ENCODE data around the gene CENPP. TPM values are rescaled to one million over a fixed set of nuclear protein-coding genes. Genes with fewer than 3 reads are reported as not detected.

The CENPP gene
- total RNA-seq, 1 experiment from 2014 or later, result 6.3 TPM

DNA sequence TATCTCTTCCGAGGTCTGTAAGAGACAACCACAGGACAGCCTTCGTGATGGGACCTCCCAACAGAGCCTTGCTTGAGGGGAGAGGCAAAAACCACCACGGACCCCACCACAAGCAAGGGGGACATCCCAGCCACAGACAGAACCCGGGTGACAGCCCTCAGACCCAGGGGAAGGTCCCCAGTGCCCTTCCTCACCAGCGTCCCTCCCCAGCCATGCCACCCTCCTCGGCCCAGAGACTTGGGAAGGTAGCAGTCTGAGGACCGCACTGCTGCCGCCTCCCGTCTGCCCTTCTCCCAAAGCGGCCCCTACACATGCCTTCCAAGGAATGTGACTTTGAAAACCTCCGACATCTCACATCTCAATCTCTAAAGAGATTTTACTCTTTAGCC is 330.8 kb downstream of the CENPP start:
- in situ Hi-C loops (cut with HindIII; ENCODE audit: low pct_unique_long_range_greater_than_20kb, low sequenced_read_pairs), result no loop called here
- no peak for DNase-seq (ENCODE audit: low read depth, low spot score)

DNA sequence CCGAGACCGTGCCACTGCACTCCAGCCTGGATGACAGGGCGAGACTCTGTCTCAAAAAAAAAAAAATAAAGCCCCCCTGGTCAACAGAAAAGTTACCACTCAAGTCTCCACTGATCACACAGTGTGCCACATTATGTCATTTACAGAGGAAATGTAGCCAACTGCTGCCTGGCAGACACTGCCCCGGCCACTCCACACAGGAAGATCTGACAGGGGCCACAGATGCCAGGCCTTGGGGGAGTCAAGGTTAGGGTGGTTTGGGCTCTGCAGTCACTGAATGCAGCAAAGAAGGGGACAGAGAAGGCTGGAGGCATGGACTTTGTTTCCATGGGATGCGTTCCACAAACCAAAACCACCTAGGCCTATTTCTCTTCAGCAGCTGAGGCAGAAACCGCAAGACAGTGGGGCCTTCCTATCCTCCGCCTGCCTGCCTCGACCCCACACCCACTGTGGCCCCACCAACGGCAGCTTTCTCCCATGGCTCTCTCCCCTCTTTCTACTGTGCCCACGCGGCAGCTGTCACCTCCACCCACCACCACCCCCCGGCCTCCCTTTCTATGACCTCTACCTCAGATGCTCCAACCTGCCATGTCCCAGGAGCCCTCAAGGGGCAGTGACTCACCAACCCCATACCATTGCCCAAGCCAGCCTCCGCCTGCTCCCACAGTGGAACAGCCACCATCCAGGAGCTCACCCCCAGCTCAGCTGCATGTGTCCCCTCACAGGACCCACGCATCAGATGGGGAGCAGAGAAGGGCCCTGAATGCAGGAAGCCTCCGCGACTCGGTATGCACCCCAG is 331.7 kb downstream of the CENPP start:
- in situ Hi-C loops (cut with HindIII; ENCODE audit: low pct_unique_long_range_greater_than_20kb, low sequenced_read_pairs), result no loop called here
- no peak for DNase-seq (ENCODE audit: low read depth, low spot score)

DNA sequence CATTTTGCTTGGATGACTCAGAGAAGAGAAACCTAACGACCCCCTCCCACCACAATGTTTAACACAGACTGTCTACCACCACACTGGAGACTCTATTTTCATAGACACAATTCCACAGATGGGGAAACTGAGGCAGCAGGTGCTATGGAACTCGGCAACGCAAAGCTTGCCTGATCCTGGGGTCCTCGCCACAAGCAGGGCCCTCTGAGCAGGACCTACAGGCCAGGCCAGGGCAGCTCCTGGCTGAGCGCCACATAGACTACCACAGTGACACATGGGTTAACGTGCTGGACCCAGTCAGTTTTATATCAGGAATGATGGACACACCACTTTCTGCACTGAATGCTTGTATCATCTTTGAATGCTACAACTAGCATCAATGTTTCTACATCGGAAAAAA is 332.4 kb downstream of the CENPP start:
- no peak for DNase-seq (ENCODE audit: low read depth, low spot score)
- in situ Hi-C loops (cut with HindIII; ENCODE audit: low pct_unique_long_range_greater_than_20kb, low sequenced_read_pairs), result no loop called here

DNA sequence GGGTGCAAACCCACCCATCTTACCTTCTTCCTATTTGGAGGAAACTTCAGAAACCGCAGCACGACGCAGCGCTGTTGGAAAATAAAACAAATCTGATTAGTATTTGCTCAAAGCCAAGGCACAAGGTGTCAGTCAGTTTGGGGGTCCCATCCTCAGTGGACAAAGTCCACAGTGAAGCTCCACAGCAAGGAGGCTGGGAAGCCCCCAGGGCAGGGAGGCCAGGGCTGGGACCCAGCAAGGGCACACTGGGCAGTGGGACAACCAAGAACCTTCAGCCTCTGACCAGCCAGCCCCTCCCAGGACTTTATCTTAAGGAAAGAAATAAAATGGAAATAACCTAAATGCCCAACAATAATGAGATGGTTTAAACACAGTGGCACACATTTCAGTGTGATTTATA is 332.9 kb downstream of the CENPP start:
- in situ Hi-C loops (cut with HindIII; ENCODE audit: low pct_unique_long_range_greater_than_20kb, low sequenced_read_pairs), result no loop called here
- DNase-seq (ENCODE audit: low read depth, low spot score), result no peak

DNA sequence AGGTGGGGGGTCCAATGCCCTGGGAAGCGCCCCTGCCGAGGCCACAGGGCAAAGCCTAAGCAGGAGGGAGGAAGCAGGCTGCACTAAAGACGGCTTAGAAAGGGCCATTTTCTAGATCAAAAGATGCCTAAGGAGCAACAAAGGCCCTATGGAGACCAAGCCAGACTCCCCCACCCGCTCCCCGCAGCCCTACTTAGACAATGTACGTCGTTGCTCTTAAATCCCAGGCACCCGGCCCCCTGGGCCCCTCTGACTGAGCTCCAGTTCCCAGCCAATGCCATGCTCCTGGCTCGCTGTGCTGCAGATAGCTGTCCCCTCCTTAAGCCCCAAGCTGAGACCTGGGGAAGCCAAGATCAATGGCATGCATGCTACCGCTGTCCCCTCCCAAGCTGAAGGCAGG is 333.8 kb downstream of the CENPP start:
- in situ Hi-C loops (cut with HindIII; ENCODE audit: low pct_unique_long_range_greater_than_20kb, low sequenced_read_pairs), result no loop called here
- no peak for DNase-seq (ENCODE audit: low read depth, low spot score)

DNA sequence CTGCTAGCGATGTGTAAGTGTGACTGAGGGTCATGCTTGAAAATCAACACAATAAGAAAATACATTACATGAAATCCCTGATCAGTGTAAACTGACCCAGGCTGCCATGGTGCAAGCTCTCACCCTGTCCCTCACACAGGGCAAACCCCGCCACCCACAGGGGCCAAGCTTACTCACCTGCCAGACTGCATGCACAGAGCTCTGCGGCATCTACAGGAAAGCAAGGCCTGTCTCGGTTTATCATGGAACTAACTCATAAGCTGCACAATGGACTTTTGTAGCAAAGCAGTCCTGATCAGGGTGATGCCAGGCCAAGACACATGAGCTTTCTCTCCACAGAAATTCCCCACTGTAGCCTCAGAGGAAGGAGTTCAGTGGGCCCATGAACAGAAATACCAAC is 334.5 kb downstream of the CENPP start:
- in situ Hi-C loops (cut with HindIII; ENCODE audit: low pct_unique_long_range_greater_than_20kb, low sequenced_read_pairs), result no loop called here
- DNase-seq (ENCODE audit: low read depth, low spot score), result peak; percentile 15

DNA sequence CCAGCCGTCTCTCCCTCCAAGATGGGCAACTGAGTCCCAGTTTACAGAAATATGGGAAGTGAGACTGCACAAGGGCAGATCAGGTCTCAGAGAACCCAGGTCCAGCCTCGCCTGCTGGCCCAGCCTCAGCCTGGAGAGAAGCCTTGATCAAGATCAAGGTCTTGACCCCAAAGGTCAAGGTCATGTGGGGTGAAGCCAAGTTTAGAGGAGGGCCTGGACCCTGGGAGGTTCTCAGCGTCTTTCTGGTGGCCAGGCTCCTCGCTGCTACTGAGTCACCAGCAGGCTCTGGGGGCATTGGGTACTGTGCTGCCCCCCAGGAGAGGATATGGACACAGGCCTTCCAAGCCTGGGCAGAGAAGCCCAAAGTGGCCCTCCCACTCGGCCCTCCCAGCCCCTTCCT is 335.4 kb downstream of the CENPP start:
- in situ Hi-C loops (cut with HindIII; ENCODE audit: low pct_unique_long_range_greater_than_20kb, low sequenced_read_pairs), result no loop called here
- no peak for DNase-seq (ENCODE audit: low read depth, low spot score)

DNA sequence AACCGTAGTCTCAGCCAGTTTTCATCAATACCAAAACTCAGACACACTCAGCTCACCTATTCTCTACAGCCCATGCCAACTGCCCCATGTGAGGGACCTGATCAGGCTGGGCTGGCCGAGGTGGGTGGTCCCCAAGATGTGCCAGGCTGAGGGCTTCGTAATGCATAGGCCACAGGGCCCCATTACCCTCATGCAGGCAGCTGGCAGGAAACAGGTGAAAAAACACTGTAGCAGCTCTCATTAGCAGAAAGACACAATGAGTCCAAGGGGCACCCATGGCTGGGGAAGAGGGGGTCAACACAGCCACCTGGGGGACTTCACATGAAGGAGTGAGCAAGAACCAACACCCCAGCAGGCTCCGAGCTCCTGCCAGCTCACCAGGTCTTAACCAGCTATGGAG is 336.0 kb downstream of the CENPP start:
- in situ Hi-C loops (cut with HindIII; ENCODE audit: low pct_unique_long_range_greater_than_20kb, low sequenced_read_pairs), result no loop called here
- DNase-seq (ENCODE audit: low read depth, low spot score), result no peak

DNA sequence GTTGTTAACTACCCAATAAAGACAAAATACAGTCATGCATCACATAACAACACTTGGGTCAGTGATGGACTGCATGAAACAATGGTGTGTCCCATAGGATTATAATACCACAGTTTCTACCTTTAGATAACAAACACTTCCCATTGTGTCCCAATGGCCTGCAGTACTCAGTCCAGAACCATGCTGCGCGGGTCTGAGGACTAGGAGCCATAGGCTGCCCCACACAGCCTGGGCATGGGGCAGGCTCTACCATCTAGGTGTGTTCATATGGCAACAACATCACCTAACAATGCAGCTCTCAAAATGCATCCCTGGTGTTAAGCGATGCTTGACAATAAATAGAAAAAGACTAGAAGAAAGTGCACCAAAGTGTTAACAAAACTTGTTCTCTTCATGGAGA is 337.4 kb downstream of the CENPP start:
- in situ Hi-C loops (cut with HindIII; ENCODE audit: low pct_unique_long_range_greater_than_20kb, low sequenced_read_pairs), result no loop called here
- DNase-seq (ENCODE audit: low read depth, low spot score), result no peak

DNA sequence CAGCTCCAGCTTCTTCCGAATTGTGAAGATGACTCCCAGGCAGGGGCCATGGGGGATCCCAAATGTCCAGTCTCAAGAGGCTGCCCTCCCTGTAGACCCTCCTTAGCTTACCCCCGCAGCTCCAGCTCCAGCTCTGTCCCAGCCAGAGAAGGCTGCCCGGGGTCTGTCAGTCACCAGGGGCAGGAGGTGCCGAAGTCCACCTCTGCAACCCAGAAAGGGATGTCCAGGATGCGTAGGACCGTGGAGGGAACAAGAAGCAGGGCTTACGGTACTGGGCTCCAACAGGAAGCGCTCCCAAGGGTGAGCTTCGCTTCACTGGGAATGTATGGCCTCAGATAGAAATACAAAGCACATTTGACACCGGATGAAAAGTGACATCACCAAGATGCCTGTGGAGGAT is 338.2 kb downstream of the CENPP start:
- DNase-seq (ENCODE audit: low read depth, low spot score), result no peak
- in situ Hi-C loops (cut with HindIII; ENCODE audit: low pct_unique_long_range_greater_than_20kb, low sequenced_read_pairs), result no loop called here

DNA sequence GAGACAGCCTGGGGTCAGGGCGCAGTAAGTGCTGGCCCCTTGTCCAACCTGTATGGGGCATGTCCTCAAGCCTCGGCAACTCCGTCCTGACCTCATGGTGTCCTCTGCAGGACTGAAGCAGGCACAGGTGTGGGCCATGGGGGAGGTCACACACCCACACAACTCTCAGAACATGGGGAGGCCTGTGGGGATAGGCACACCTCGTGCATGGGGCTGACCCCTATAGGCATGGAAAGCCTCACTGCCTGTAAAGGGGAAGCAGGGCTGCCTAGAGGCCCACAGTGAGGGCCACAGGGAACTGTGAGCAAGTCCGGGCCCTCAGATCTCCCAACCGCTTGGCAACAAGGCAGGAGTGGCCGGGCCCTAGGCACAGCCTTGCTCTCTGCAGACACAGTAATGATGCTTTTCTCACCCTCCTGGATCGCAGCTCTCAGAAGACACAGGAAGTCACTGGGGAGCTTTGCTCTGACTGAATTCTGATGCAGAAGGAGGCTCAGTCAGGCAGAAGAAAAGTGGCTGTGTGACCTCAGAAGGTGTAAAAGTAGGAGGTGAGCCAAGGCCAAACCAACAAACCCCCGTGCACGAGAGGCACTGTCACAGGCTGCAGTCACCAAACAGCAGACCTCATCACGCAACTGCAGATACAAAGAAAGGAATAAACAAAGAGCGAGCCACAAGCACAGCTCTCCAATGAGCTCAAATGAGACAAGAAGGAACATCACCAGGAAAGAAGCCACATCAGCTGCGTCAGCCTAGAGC is 338.8 kb downstream of the CENPP start:
- in situ Hi-C loops (cut with HindIII; ENCODE audit: low pct_unique_long_range_greater_than_20kb, low sequenced_read_pairs), result no loop called here
- no peak for DNase-seq (ENCODE audit: low read depth, low spot score)

DNA sequence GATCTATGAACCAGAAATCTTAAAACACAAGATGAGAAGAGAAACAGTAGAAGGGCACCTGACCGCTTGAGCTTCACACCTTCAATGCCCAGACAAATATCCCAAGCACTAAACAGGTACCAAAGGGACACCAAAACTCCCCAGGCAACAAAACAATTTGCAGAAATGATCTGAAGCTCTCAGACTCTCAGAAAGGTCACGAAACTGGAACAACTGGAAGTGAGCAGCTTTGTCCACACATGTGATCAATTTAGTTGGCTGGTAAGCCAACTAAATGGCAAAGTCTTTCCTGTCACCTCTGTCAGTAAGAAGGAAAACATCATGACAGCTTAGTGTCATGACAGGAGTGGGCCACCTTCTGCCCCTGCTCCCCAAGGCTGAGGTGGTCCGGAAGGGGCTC is 340.1 kb downstream of the CENPP start:
- no peak for DNase-seq (ENCODE audit: low read depth, low spot score)
- in situ Hi-C loops (cut with HindIII; ENCODE audit: low pct_unique_long_range_greater_than_20kb, low sequenced_read_pairs), result no loop called here

DNA sequence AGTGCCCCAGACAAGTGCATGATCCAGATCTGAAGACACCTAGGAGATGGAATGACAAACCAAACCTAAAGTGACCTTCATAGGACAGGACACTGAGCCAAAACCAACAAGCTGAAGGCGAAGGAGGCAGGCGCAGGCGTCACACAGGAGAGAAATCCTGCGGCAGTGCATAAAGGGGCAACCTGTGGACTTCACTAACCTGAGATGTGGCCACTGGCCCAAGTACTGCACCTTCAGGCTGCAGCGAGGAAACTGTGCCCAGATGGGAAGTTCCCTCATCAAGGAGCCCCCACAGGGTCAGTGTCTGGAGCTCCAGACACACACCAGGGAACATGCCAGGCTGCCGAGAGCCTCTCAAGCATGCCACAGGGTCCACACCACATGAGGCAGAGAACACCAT is 340.5 kb downstream of the CENPP start:
- DNase-seq (ENCODE audit: low read depth, low spot score), result no peak
- in situ Hi-C loops (cut with HindIII; ENCODE audit: low pct_unique_long_range_greater_than_20kb, low sequenced_read_pairs), result no loop called here

DNA sequence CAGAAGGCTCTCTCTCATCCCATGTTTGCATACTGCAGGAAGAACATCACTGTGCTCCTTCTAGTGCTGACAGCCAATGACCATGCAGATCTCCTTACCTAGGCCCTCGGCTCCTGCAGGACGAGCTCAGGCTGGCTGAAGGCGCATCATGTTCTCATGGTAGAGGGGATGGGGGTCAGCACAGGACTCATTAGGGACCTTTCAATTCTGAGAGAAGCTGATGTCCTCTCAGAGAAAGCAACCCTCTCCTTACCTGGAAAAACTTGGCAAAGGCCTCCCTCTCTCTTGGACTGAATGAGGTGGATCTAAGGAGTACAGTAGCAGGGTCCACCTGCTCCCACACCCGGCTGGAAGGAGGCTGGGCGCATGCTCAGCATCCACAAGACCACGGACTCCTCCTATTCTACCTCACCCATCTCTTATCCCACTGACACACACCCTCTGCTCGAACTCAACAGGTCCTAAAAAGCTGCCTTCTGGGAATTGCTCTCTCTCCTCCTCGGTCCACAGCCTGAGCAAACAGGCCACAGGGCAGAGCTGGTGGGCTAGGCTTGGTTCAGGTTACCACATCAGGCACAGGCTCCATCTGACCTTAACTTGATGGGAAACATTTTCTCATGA is 341.3 kb downstream of the CENPP start:
- no peak for DNase-seq (ENCODE audit: low read depth, low spot score)
- in situ Hi-C loops (cut with HindIII; ENCODE audit: low pct_unique_long_range_greater_than_20kb, low sequenced_read_pairs), result no loop called here

DNA sequence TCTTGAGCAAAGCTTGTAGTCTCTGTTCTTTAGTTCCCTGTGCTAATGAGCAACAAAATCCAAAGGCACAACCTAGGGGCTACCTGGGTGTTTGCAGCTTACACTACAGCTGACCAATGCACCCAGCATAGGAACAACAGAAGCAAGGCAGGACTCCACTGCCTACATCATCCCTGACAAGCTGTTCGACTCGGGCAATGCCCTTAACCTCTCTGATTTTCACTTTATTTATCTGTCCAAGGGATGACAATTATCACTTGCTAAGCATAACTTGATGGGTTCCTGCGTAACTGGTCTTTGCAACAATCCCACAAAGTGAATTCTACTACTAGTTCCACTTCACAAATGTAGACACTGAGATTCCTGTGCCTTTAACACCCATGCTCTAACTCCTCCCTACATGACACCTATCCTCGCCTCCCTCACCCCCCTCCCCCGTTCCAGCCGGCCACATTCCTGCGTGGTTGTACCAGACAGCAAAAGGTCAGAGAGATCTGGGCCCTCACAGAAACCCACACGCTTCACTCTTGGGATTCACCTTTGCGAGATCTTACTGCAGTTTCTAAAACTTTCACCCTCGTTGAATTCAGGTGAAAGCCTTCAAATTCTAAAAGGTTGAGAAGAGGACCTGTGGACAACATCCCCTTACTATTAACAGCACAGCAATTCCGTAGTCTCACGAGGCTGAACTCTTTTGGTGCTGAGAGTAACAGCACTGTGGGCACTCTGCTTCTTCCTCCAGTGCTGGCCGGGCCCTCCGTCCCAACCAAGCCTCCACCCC is 343.2 kb downstream of the CENPP start:
- in situ Hi-C loops (cut with HindIII; ENCODE audit: low pct_unique_long_range_greater_than_20kb, low sequenced_read_pairs), result no loop called here
- peak; percentile 41 for DNase-seq (ENCODE audit: low read depth, low spot score)

DNA sequence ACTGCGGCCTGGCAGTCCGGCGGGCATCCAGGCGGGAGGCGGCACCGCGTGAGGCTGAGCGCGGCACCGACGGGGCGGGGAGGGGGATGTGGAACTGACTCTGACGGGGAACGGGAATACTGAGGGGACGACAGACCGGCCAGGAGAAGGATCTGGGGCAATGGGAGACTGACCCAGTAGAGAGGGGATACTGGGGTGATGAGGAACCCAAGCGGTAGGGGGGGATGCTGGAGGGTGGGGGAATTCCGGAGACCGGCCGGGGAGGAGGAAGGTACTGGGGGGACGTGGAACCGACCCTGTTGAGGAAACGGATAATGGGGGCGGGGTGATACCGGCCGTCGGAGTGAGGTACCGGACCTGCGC is 343.8 kb downstream of the CENPP start:
- DNase-seq (ENCODE audit: low read depth, low spot score), result no peak
- in situ Hi-C loops (cut with HindIII; ENCODE audit: low pct_unique_long_range_greater_than_20kb, low sequenced_read_pairs), result no loop called here

Data from SK-MEL-5 (cell line).